ENCODE results near the gene INTS11. TPM values are rescaled to one million over a fixed set of nuclear protein-coding genes. Genes with fewer than 3 reads are reported as not detected.

The INTS11 gene
- total RNA-seq, 1 experiment from 2014 or later: 161 TPM

GRCh38 chr1:1347026-1347595, 22.7 kb upstream of the INTS11 start:
- Histone ChIP-seq H3K9me3 (ENCODE audit: control insufficient read depth in 1 of 2, insufficient read depth in 1 of 2, low read depth in 1 of 2, low read length in 2 of 2) (no peaks in the 10 kb centered on the region), H3K27me3 (ENCODE audit: insufficient read depth, low read length) (no peaks in the 10 kb centered on the region), H3K36me3 (ENCODE audit: control insufficient read depth in 1 of 2, insufficient read depth in 2 of 2, low read length in 2 of 2) (no peaks in the 10 kb centered on the region), H3K4me3 (replicated peaks in 1 of 2; ENCODE audit: low read depth in 1 of 2, low read length in 2 of 2) (peak overlapping the region; percentile 80 to 87), H3K9me2 (ENCODE audit: insufficient read depth) (no peaks in the 10 kb centered on the region), H2AFZ (ENCODE audit: low read depth, low read length, poor library complexity, severe bottlenecking) (no peak overlapping the region), H3K79me2 (ENCODE audit: insufficient read depth, low read length) (peaks cover 65% of the 10 kb centered on the region), H3K4me1 (ENCODE audit: control insufficient read depth in 1 of 2, insufficient read depth in 2 of 2, low read length in 2 of 2) (peaks cover 43 to 64% of the 10 kb centered on the region in 2 experiments), H4K20me1 (ENCODE audit: insufficient read depth) (no peaks in the 10 kb centered on the region), H3K27ac (ENCODE audit: low read depth, low read length) (peak overlapping the region; percentile 100), H3K4me2 (ENCODE audit: low read length) (peak overlapping the region; percentile 96), H3K9ac (ENCODE audit: low read length) (peak overlapping the region; percentile 76)
- POLR2A ChIA-PET: interaction anchor here (0.6 to 1.2 kb wide), 2 partner anchors 9 to 405 kb away, joined by 3 to 4 read pairs; no protein-coding TSS in a partner anchor
- RAD21 ChIA-PET (ENCODE audit: low non-redundant PET in 1 of 2, low total read pairs in 2 of 2, uncharacterized antibody in 2 of 2, unreplicated experiment in 2 of 2): no interaction called here
- no peak for TF ChIP-seq CTCF (IDR thresholded peaks at IDR 0.05 in 2 of 3, conservative IDR thresholded peaks at IDR 0.05 in 1 of 3; ENCODE audit: borderline replicate concordance in 1 of 3, insufficient read depth in 1 of 3, low read depth in 2 of 3, low read length in 2 of 3)
- TF ChIP-seq EGR1 (IDR thresholded peaks at IDR 0.05; ENCODE audit: low read depth): no peak
- no peak for TF ChIP-seq JUND (IDR thresholded peaks at IDR 0.05)
- TF ChIP-seq POLR2A (IDR thresholded peaks at IDR 0.05; ENCODE audit: borderline replicate concordance, extremely low read depth, insufficient read depth, insufficient read length): no peak
- no peak for TF ChIP-seq REST (IDR thresholded peaks at IDR 0.05; ENCODE audit: low read depth)
- TF ChIP-seq ATF3 (IDR thresholded peaks at IDR 0.05): no peak
- no peak for TF ChIP-seq EZH2 (IDR thresholded peaks at IDR 0.05)
- no peak for ATAC-seq
- CTCF ChIA-PET: no interaction called here
- BruUV-seq (replicated peaks): no TSS peak
- no peak for DNase-seq (ENCODE audit: low read depth, low spot score)
- intact Hi-C loops (cut with micrococcal nuclease): loop anchor here (5.0 to 10.0 kb wide), 3 partner anchors 40 to 275 kb away; partner anchors contain the start of genes ACAP3, MIB2, PUSL1 and RNF223

Data from HCT116 (cell line).